GM12892 (cell line): ENCODE results near the gene MRPS18A.

Experiments used
- POLR2A ChIP-seq: IDR thresholded peaks from 2 replicates; pipeline ENCODE4 v1.6.1; 2011; ENCODE audit warnings: low read depth, low read length, control low read depth
- TAF1 ChIP-seq: IDR thresholded peaks from 2 replicates; pipeline ENCODE4 v1.6.1; 2011; ENCODE audit warnings: low read depth, mild to moderate bottlenecking, control low read depth, low read length, borderline replicate concordance

DNA sequence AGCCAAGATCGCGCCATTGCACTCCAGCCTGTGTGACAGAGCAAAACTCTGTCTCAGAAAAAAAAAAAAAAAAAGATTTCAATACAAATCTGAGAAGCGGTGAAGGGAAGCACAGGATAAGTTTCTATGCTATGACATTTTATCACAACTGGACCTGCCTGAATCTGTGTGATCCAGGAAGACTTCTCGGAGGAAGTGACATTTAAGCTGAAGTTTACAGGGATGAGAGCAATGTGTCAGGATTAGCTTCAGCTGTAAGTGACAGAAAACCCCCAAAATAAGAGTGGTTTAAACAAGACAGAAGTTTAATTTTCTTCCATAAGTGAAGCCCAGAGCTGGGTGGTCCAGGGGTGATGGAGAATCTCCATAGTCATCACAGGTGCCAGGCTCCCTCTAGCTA is 33.4 kb upstream of the MRPS18A start:
- TF ChIP-seq POLR2A = no peak
- no peak for TF ChIP-seq TAF1
